ENCODE results near the gene GSTM3.
A peak's percentile ranks its signal among the peaks of the same experiment; 100 is the strongest.

Gene GSTM3

DNA sequence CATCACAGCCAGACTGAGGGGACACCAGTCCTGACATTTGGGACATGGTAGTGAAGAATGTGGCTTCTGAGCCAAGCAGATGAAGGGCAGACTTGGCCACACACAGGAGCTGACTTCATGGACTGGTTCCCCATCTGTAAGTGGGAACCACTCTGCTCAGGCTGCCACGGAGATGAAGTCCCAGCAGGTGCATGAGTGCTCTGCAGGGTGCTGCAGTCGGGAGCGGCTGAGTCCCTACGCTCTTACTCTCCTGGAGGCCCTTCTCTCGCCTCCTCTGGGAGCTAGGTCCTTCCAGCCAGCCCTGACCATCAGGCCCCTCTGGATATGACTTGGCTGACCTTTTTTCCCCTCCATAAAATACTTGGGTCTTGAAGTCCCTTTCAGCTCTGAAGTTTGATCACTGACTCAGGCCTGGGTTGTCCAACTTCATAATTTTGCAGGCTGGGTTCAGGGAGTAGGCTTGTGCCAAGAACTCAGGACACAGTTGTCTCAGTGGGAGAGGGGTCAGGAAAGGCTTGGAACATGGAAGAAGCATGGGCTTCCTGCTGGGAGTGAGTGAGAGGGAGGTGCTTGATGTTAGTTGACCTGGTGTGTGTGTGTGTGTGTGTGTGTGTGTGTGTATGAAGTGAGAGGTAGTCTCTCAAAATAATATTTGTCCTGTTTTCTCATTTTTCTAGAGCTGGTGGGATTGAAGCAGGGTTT, 43.9 kb upstream of the GSTM3 start:
- Histone ChIP-seq H3K27ac (ENCODE audit: low read length) (no peak overlapping the region), H3K9me3 (ENCODE audit: control insufficient read depth, insufficient read depth, low read length) (no peaks in the 10 kb centered on the region), H3K4me1 (ENCODE audit: control insufficient read depth, insufficient read depth, low read length) (peaks cover 2% of the 10 kb centered on the region; the same call in 1 of the 2 replicates), H3K27me3 (ENCODE audit: control insufficient read depth, insufficient read depth, low read length) (no peaks in the 10 kb centered on the region), H3K4me3 (ENCODE audit: low read length) (no peak overlapping the region), H3K36me3 (ENCODE audit: control insufficient read depth, insufficient read depth, low read length) (no peaks in the 10 kb centered on the region)
- DNase-seq (ENCODE audit: low read depth, low spot score), result no peak
- no CpG with 5 or more reads among the region's 5 CpGs for WGBS (ENCODE audit: insufficient coverage, insufficient read length)

DNA sequence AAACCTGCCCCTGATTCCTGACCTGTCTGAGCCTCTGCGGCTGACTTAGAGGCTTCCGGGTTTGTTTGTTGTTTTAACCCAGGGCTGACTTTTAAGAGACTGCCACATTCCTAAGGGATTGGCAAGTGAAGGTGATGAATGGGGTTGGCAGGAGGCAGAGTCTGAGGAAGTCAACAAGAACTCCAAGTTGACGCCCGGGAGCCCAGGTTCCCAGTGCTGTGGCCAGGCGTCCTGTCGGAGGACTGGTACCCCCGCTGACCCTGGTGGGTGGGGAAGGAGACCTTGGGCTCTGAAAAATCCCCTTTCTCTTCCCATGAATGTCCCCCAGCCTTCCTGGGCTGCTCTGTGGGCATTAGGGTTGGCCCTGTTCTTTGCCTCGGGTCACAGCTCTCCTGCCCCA, 42.6 kb upstream of the GSTM3 start:
- H3K4me3 ChIP-seq (ENCODE audit: low read length), result no peak overlapping the region
- DNase-seq (ENCODE audit: low read depth, low spot score), result no peak
- no CpG with 5 or more reads among the region's 8 CpGs for WGBS (ENCODE audit: insufficient coverage, insufficient read length)
- H3K9me3 ChIP-seq (ENCODE audit: control insufficient read depth, insufficient read depth, low read length), result no peaks in the 10 kb centered on the region
- no peaks in the 10 kb centered on the region for H3K27me3 ChIP-seq (ENCODE audit: control insufficient read depth, insufficient read depth, low read length)
- H3K27ac ChIP-seq (ENCODE audit: low read length), result no peak overlapping the region
- peaks cover 2% of the 10 kb centered on the region; the same call in 1 of the 2 replicates for H3K4me1 ChIP-seq (ENCODE audit: control insufficient read depth, insufficient read depth, low read length)
- no peaks in the 10 kb centered on the region for H3K36me3 ChIP-seq (ENCODE audit: control insufficient read depth, insufficient read depth, low read length)

DNA sequence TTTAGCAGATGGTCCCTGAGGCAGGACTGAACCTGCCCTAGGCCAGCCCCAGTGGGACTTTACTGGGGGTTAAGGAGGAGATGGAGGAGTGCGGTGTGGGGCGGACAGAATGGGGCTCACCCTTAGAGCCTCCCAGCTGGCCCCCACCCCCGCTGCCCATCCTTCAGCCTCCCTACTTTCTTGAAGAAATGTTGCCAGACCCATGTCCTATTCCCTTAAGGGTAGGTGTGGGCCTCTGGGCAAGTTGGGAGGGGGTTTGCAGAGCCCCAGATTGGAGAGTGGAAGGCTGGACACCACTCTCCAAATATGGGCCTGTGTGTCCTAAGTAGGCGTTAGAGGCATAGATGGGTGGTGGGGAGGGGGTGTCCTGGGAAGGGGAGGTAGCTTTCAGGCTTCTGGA, 42.1 kb upstream of the GSTM3 start:
- no peak overlapping the region for H3K27ac ChIP-seq (ENCODE audit: low read length)

DNA sequence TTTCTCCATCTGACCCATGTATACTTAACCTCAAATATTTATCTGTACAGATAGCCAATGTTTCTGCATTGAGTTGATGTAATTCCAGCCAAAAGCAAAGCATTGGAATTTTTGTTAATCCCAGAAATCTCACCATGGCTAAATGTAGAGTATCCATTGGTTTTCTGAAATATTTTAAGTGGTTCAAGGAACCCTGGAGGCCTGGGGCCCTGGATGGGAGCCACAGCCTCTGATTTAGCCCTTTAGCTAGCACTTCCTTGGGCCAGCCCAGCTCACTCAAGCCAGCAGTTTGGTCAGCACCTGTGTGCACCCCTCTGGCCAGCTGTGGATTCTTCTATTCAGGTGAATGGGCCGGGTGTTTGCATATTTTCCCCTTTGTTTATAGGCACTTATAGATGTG, 41.7 kb upstream of the GSTM3 start:
- H3K27ac ChIP-seq (ENCODE audit: low read length), result no peak overlapping the region
- H3K36me3 ChIP-seq (ENCODE audit: control insufficient read depth, insufficient read depth, low read length), result no peaks in the 10 kb centered on the region
- WGBS (ENCODE audit: insufficient coverage, insufficient read length), result no CpG with 5 or more reads among the region's 1 CpG
- H3K4me3 ChIP-seq (ENCODE audit: low read length), result no peak overlapping the region
- no peaks in the 10 kb centered on the region for H3K27me3 ChIP-seq (ENCODE audit: control insufficient read depth, insufficient read depth, low read length)
- H3K4me1 ChIP-seq (ENCODE audit: control insufficient read depth, insufficient read depth, low read length), result peaks cover 2% of the 10 kb centered on the region; the same call in 1 of the 2 replicates
- H3K9me3 ChIP-seq (ENCODE audit: control insufficient read depth, insufficient read depth, low read length), result no peaks in the 10 kb centered on the region
- DNase-seq (ENCODE audit: low read depth, low spot score), result no peak

More for the DNA sequence above, 42.1 kb upstream of the GSTM3 start:
- H3K4me3 ChIP-seq (ENCODE audit: low read length), result no peak overlapping the region
- no CpG with 5 or more reads among the region's 4 CpGs for WGBS (ENCODE audit: insufficient coverage, insufficient read length)
- H3K27me3 ChIP-seq (ENCODE audit: control insufficient read depth, insufficient read depth, low read length), result no peaks in the 10 kb centered on the region
- no peak for DNase-seq (ENCODE audit: low read depth, low spot score)
- H3K36me3 ChIP-seq (ENCODE audit: control insufficient read depth, insufficient read depth, low read length), result no peaks in the 10 kb centered on the region
- no peaks in the 10 kb centered on the region for H3K9me3 ChIP-seq (ENCODE audit: control insufficient read depth, insufficient read depth, low read length)
- H3K4me1 ChIP-seq (ENCODE audit: control insufficient read depth, insufficient read depth, low read length), result peaks cover 2% of the 10 kb centered on the region; the same call in 1 of the 2 replicates

DNA sequence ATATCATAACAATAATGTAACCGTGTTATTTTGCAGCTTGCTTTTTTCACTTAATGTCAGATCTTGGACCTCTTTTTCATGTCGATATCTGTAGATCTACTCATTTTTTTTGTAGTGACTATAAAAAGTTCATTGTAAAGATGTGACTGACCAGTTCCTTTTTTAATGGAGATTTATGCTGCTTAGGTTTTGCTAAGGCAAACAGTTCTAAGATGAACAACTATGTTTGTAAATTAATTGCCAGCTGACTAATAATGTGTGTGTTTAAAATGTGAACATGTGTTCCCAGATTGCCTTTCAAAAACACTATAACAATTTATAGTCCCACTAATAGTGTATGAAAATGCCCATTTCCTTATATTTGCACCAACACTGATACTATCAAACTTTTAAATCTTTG, 41.0 kb upstream of the GSTM3 start:
- Histone ChIP-seq H3K4me3 (ENCODE audit: low read length) (no peak overlapping the region), H3K4me1 (ENCODE audit: control insufficient read depth, insufficient read depth, low read length) (peaks cover 2% of the 10 kb centered on the region; the same call in 1 of the 2 replicates), H3K9me3 (ENCODE audit: control insufficient read depth, insufficient read depth, low read length) (no peaks in the 10 kb centered on the region), H3K36me3 (ENCODE audit: control insufficient read depth, insufficient read depth, low read length) (no peaks in the 10 kb centered on the region), H3K27me3 (ENCODE audit: control insufficient read depth, insufficient read depth, low read length) (no peaks in the 10 kb centered on the region), H3K27ac (ENCODE audit: low read length) (no peak overlapping the region)
- WGBS (ENCODE audit: insufficient coverage, insufficient read length), result no CpG with 5 or more reads among the region's 2 CpGs
- no peak for DNase-seq (ENCODE audit: low read depth, low spot score)

DNA sequence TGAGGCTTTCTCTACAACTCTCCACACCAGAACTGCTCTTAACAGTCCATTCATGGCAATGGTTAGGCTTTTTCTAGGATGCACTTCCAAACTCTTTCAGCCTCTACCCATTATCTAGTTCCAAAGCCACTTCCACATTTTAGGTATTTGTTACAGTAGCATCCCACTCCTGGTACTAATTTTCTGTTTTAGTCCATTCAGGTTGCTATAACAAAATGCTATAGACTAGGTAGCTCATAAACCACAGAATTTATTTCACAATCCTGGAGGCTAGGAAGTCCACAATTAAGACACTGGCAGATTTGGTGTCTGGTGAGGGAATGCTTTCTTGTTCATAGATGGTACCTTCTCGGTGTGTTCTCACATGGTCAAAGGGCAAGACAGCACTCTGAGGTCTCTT, 40.1 kb upstream of the GSTM3 start:
- Histone ChIP-seq H3K9me3 (ENCODE audit: control insufficient read depth, insufficient read depth, low read length) (no peaks in the 10 kb centered on the region), H3K36me3 (ENCODE audit: control insufficient read depth, insufficient read depth, low read length) (no peaks in the 10 kb centered on the region), H3K27ac (ENCODE audit: low read length) (no peak overlapping the region), H3K27me3 (ENCODE audit: control insufficient read depth, insufficient read depth, low read length) (no peaks in the 10 kb centered on the region), H3K4me1 (ENCODE audit: control insufficient read depth, insufficient read depth, low read length) (peaks cover 2% of the 10 kb centered on the region; the same call in 1 of the 2 replicates), H3K4me3 (ENCODE audit: low read length) (no peak overlapping the region)
- no CpG with 5 or more reads among the region's 1 CpG for WGBS (ENCODE audit: insufficient coverage, insufficient read length)
- DNase-seq (ENCODE audit: low read depth, low spot score), result no peak

DNA sequence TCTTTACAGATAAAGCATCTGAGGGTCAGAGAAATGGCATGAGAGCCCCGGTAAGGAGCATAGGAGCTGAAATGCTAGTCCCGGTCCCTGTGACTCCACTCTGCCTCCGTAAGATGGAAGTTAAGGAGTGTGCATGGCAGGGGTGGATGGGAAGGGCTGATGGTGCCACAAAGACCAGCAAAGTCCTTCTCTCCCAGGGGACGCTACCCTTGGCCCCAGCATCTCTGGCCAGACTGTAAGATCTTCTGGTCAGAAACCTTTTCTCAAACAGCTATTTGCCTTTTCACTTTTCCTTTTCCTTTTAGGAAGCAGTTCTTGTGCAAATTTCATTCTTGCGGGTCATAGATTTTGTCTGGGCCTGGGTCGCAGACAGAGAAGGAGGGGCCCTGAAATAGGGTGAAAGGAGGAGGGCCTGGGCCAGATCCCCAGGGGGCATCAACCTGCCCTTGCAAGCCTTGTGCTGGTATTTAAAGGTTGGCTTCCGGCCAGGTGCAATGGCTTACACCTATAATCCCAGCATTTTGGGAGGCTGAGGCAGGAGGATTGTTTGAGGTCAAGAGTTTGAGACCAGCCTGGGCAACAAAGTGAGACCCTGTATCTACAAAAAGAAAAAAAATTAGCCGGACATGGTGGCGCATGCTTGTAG, 37.3 kb upstream of the GSTM3 start:
- WGBS (ENCODE audit: insufficient coverage, insufficient read length), result no CpG with 5 or more reads among the region's 9 CpGs
- Histone ChIP-seq H3K27me3 (ENCODE audit: control insufficient read depth, insufficient read depth, low read length) (no peaks in the 10 kb centered on the region), H3K4me1 (ENCODE audit: control insufficient read depth, insufficient read depth, low read length) (peaks cover under 1% of the 10 kb centered on the region; the same call in 1 of the 2 replicates), H3K9me3 (ENCODE audit: control insufficient read depth, insufficient read depth, low read length) (no peaks in the 10 kb centered on the region), H3K36me3 (ENCODE audit: control insufficient read depth, insufficient read depth, low read length) (no peaks in the 10 kb centered on the region), H3K4me3 (ENCODE audit: low read length) (no peak overlapping the region), H3K27ac (ENCODE audit: low read length) (no peak overlapping the region)
- no peak for DNase-seq (ENCODE audit: low read depth, low spot score)

DNA sequence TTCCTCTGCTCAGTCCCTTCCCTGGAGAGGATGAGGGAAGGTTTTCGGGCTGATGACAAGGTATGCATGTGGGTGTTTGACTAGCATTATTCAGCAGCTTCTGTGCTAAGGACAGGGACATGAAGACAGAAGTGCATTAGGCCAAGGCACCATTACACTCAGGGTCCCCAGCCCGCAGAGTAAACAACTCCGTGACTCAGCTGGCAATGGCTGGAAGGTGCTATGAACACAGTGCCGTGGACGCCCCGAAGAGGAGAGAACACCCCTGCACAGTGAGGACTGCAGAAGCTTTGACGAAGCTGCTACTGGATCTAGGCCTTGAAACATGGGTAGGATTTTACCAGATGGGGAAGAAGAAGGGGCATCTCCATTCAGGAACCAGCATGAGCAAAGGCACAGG, 36.6 kb upstream of the GSTM3 start:
- no CpG with 5 or more reads among the region's 7 CpGs for WGBS (ENCODE audit: insufficient coverage, insufficient read length)

DNA sequence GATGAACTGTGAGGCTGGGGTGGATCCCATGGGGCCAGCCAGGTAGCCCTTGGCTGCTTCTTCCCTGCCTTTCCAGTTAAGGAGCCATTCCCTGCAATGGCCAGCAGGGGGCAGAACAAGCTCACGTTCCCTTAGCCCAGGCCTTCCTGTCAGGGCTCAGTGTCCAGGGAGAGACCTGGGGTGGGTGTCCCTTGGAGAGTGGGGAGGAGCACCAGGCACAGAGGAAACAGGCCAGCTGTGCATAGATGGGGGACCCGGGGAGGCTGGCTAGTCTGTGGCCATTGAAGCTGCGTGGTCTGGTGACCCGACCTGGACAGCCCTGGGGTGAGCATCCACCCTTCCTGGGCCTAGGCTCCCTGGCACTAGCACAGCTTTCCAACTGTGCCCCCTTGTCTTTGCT, 36.1 kb upstream of the GSTM3 start:
- DNase-seq (ENCODE audit: low read depth, low spot score), result peak; percentile 79
- no peaks in the 10 kb centered on the region for H3K9me3 ChIP-seq (ENCODE audit: control insufficient read depth, insufficient read depth, low read length)
- H3K27me3 ChIP-seq (ENCODE audit: control insufficient read depth, insufficient read depth, low read length), result no peaks in the 10 kb centered on the region
- H3K27ac ChIP-seq (ENCODE audit: low read length), result no peak overlapping the region
- H3K4me3 ChIP-seq (ENCODE audit: low read length), result no peak overlapping the region
- WGBS (ENCODE audit: insufficient coverage, insufficient read length), result no CpG with 5 or more reads among the region's 4 CpGs
- no peaks in the 10 kb centered on the region for H3K4me1 ChIP-seq (ENCODE audit: control insufficient read depth, insufficient read depth, low read length)
- no peaks in the 10 kb centered on the region for H3K36me3 ChIP-seq (ENCODE audit: control insufficient read depth, insufficient read depth, low read length)

More for the DNA sequence above, 36.6 kb upstream of the GSTM3 start:
- no peak overlapping the region for H3K4me3 ChIP-seq (ENCODE audit: low read length)
- no peaks in the 10 kb centered on the region for H3K4me1 ChIP-seq (ENCODE audit: control insufficient read depth, insufficient read depth, low read length)
- H3K27me3 ChIP-seq (ENCODE audit: control insufficient read depth, insufficient read depth, low read length), result no peaks in the 10 kb centered on the region
- no peak for DNase-seq (ENCODE audit: low read depth, low spot score)
- H3K36me3 ChIP-seq (ENCODE audit: control insufficient read depth, insufficient read depth, low read length), result no peaks in the 10 kb centered on the region
- H3K9me3 ChIP-seq (ENCODE audit: control insufficient read depth, insufficient read depth, low read length), result no peaks in the 10 kb centered on the region
- no peak overlapping the region for H3K27ac ChIP-seq (ENCODE audit: low read length)

DNA sequence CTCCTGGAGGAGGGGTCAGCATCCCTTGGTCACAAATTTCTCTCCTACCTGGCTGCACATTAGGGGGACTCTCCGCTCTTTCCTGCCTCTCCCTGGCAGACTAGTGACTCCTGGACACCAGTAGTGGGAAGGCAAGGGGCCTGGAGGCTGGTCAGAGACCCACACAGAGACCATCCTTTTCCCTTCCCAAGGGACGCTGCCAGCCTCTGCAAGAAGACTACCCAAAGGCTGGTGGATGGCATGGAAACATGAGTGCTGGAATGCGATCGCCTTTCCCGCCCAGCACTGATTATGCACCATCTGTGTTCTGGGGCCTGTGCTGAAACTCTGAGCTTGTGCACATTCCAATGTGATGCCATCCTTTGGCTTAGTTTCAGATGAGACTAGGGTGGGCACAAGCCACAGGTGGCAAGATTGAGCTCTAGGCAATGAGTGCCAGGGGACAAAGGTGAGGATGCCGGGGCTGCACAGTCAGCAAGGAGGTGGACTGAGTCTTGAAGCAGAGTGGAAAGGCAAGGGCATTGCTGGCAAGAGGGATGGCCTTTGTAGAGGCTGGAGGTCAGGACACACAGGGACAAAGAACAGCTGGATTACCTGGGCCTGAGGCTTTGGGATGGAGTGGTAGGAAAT, 35.5 kb upstream of the GSTM3 start:
- Histone ChIP-seq H3K4me1 (ENCODE audit: control insufficient read depth, insufficient read depth, low read length) (no peaks in the 10 kb centered on the region), H3K27me3 (ENCODE audit: control insufficient read depth, insufficient read depth, low read length) (no peaks in the 10 kb centered on the region), H3K27ac (ENCODE audit: low read length) (no peak overlapping the region), H3K36me3 (ENCODE audit: control insufficient read depth, insufficient read depth, low read length) (no peaks in the 10 kb centered on the region), H3K4me3 (ENCODE audit: low read length) (no peak overlapping the region), H3K9me3 (ENCODE audit: control insufficient read depth, insufficient read depth, low read length) (no peaks in the 10 kb centered on the region)
- no peak for DNase-seq (ENCODE audit: low read depth, low spot score)
- no CpG with 5 or more reads among the region's 6 CpGs for WGBS (ENCODE audit: insufficient coverage, insufficient read length)

All from iPS DF 6.9 (cell line).